HG03095 (cell line): Measurements from ENCODE around the gene HMGN4.
"Not testable (repeated sequence)": the region's sequence is repeated elsewhere in the genome, so short reads cannot be mapped to it uniquely, and the experiment has no call there.

ENCODE experiments used
- ATAC-seq: cut with Tn5 transposase; IDR thresholded peaks from one replicate; pipeline ENCODE4 v1.9.1; 2021; ENCODE audit warnings: moderate library complexity; ENCODE audit not compliant: unreplicated experiment

Gene HMGN4

DNA sequence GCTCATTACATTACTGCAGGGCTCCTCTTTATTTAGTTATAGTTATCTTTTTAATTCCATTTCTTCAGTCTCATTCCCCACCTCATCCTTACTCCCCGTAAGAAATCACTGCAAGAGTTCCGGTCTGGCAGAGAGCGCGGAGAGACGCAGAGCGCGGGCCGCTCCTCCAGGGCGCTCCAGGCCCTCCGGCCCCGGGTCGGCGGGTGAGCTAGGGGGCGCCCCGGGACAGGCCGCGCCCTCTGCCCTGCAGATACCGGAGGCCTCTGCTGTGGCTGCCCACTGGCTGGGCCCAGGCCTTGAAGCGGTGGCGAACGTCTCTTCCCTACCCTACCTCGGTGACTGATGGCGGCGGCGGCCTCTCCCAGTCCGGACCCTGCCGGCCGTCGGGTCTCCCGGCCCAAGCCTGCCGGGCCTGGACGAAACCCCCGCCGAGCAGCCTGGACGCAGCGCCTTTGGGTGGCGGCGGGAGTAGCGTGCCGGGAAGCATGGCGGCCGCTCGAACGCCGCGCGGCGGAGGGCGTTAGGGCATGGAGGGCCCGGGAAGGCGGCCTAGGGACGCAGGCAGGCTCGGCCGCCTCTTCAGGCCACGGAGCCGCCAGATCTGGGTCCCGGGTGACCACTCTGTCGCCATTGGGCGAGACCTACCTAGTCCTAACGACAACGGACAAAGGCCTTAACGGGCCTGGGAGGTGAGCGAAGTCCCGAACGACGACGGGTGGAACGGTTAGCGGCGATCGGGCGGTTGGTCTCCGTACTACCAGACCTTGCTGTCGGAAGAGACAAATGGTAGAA, 16.4 kb upstream of the HMGN4 start:
- ATAC-seq, result peak; percentile 81

DNA sequence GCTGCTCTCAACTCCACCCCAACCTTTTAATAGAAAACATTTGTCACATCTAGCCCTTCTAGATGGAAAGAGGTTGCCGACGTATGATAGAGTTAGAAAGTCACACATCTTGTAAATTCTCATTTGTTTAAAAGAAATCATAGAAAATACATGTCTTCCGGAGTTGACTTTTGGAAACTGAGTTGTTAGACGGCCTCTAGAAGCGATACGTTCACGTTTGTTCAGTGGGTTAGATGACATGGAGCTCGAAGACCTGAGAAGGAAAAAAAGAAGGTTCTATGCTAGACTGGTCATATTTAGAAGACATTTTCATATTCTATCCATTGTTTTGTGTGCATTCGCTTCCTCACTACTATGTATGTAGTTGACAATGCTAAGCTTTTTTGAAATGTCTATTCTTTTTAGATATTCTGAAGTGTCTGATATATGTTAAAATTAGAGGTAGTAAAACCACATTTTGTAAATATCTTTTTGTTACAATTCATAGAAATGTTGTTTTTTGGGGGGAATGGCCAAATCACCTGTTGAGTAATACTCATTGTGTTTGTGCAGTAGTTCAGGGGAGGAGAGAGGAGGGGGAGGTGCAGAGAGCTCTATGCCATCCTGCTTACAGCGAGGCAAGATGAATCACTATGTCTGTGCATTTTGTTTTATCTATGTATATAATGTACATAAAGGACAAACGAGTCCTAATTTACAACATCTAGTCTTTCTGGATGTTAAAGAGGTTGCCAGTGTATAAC, 15.5 kb upstream of the HMGN4 start:
- ATAC-seq, result not testable (repeated sequence)

DNA sequence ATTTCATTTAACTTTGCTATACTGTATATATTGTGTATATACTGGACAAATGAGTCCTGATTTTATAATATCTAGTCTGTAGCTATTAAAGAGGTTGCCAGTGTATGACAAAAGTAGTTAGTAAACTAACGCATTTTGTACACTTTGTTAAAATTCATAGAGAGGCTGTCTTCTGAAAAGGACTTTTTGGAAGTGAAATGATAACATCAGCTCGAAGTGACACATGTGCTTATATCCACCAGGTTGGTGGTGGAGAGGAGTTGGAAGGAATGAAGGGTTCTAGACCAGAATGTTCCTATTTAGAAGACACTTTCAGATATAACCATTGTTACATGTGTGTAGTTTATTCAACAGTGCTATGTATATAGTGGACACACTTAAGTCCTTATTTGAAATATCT, 13.9 kb upstream of the HMGN4 start:
- ATAC-seq, result not testable (repeated sequence)

DNA sequence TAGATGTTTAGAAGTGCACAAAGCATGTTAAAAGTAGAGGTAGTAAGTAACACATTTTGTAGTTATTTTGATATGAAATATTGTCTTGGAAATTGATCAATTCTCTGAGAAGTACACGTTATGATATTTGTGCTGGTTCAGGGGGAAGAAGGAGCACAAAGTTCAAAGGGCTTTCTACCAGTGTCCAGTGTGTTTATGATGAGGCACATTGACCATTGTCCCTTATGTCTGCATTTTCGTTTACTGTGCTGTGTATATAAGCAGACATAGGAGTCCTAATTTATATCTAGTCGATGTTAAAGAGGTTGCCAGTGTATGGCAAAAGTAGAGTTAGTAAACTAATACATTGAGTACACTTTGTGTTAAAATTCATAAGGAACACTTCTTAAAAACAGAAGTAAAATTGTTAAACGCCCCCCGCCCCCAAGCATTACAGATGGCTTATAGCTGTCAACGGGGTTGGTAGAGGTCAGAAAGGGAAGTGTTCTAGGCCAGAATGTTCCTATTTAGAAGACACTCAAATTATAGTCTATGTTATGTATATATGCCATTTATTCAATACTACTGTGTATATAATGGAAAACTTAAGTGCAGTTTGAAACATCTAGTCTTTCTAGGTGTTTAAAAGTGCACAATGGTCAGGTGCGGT, 13.3 kb upstream of the HMGN4 start:
- no peak for ATAC-seq

DNA sequence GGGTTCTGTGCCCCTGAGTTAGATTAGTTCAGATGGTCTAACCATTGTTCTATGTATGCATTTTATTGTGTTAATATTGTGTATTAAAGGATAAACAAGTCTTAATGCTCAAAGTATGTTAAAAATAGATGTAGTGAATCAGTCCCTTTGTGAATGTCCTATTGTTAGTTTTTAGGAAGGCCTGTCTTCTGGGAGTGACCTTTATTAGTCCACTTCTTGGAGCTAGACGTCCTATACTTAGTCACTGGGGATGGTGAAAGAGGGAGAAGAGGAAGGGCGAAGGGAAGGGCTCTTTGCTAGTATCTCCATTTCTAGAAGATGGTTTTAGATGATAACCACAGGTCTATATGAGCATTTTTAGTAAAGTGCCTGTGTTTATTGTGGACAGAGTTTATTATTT, 12.3 kb upstream of the HMGN4 start:
- no peak for ATAC-seq

DNA sequence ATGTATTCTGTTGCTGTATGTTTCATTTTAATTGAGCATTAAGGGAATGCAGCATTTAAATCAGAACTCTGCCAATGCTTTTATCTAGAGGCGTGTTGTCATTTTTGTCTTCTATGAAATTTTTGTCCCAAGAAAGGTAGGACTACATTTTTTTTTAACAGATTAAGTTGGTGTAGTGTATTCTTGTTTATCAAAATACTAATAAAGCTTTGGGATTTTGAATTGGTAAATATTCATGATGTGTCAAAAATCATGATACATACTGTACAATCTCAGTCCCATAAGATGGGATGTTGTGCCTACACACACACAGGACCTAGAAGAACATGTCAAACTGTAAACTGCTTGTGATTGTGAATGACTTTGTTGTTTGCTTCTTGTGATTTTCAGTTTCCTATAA, 11.2 kb upstream of the HMGN4 start:
- no peak for ATAC-seq

DNA sequence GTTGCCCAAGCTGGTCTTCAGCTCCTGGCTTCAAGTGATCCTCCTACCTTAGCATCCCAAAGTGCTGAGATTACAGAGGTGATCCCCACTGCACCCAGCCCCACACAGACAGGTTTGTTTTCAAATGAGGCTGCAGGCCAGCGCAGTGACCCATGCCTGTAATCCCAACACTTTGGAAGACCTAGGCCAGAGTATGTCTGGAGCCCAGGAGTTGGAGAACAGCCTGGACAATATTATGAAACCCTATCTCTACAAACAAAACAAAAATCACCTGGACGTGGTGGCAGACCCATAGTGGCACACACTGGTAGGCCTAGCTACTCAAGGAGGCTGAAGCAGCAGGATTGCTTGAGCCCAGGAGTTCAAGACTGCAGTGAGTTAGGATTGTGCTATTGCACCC, 8.0 kb upstream of the HMGN4 start:
- ATAC-seq, result no peak

DNA sequence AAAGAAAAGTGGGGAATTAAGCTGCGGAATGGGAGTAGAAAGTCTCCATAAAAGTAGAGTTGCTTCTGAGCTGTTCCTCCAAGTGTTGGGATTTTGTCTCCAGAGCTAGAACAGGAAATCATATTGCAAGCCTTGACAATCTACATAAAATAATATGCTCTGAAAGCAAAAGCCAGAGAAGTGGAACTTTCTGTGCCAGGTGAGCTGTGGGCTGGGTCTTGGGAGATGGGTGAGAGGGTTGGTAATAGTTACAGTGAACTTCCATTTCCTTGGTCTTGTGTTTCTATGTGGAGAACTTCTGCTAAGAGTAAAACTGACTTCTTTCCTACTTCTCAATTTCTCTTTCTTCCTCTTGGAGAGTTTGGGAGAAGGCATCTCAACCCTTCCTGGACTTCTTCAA, 6.3 kb upstream of the HMGN4 start:
- ATAC-seq, result no peak

DNA sequence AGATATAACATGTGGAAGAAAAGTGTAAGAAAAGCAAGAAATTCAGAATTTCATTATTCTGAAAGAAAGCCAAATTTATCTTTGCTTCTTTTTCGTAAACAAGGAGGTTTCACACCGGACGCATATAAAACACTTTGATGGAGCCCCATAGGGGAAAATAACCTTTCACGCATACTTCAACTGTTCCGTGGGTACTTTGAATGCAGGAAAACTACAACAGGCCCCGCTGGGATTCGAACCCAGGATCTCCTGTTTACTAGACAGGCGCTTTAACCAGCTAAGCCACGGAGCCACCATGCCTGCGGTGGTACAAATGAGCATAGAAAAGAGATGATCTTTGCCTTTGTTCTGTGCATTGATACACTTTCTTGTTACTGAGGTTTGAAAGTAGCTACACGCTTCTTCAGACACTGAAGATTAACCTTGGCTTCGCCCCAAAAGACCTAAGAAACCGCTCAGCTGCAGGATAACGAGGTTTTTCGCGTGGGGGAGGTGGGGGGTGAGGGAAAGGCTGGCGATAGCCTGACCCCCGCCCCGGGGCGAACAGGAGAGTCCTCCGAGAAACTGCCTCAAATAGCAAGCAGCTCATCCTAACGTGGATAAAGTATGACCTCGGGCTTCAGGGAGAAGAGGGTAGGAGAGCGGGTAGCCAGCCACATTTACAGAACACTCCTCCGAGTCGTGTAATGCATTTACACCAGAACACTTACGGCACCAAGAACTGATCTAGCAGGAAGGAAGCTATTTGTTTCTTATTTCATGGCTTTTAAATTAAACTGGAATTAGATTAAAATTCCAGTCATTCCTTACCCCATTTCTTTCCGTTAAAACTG, 5.3 kb upstream of the HMGN4 start:
- ATAC-seq, result no peak

DNA sequence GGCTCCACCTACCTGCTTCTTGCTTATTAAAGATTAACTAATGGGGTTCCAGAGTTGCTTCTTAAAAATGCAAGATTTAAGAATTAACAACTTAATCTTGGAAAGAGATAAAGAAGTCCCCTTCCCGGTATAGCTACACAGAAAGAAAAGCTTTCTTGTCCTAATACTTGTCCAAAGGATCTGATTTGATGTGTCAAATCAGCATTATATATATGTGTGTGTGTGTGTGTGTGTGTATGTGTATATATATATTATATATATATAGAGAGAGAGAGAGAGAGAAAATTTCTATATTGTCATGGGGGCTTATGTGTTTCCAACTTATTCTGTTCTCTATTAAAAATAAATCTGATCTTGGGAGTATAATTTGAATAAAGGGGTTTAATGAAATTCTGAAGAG, 4.6 kb upstream of the HMGN4 start:
- no peak for ATAC-seq

DNA sequence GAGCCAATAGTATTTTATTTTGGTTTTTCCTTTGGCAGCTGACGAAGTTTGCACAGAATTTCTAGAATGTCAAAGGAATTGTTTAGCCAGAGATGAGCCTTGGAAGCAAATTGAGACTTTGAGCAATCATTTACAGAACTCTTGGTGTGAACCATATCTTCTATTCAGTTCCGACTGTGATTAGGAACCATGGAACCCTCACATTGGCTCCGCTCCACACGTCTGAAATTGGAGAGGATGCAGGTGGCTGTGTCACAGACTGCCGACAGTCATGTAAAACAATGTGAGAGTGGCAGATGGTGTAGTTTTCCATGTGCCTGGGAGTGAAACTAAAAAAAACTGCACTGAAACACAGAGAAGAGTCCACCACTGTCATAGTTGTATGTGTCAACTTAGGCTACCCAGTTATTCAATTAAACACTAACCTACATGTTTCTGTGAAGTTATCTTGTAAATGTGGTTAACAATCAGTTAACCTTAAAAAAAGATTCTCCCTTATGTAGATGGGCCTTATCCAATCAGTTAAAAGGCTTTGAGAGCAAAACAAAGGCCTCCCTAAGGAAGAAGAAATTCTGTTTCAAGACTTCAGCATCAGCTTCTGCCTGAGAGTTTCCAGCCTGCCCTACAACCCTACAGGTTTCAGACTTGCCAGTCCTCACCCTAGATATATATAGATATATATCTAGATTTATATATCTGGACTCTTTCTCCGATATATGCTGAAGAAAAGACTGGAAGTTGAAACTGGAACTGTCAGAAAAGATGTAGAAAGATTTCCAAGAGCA, 3.3 kb upstream of the HMGN4 start:
- ATAC-seq, result no peak

DNA sequence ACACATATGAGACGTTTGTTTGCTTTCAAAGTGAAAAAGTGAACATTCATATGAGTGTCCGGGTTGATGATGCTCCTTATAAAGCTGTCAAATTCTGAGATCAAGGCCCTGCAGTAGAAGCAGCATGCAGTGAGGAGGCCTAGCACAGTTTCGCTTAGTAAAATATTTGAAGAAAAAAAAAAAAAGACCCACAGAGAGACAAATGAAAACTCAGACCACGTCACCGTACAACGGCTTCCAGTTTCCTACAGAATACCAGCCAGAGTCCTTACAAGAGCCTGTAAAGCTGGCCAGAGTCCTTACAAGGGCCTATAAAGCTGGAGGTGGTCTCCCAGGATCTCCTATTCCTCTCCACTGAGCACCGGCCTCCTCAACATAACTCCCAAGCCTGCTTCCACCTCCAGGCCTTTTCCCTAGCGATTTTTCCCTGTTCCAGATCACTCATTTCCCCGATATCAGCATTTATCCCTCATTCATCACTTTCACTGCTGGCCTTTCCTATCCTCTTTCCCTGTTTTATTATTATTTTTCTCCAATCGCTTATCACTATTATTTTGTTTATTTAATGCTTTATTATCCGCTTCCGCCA, 1.5 kb upstream of the HMGN4 start:
- ATAC-seq, result no peak

DNA sequence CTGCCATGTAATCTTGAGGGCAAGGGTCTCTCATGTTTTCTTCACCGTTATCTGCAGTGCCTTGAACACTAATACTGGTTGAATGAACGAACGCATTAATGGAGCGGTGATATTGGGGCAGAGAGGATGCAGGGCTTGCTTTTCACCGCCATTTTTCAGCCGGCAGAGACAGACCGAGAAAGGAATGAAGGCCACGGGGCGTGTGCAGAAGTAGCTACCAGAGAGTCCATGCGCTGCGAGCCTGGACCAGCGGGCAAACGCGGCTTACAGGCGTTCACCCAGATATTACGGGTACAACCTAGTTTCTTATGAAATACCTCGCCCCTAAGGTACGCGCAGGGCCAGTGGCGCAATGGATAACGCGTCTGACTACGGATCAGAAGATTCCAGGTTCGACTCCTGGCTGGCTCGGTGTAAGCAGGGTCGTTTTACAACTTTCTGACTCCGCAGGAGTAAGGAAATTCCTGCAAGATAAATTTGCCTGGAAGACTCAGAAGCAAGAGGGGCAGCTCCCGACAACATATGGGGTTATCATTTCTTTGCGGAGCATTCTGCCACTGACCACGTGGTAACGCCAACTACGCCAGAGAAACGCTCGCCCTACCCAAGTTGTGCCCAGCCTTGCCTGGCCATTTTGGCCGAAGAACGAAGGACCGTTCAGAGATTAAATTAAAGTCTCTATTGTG, 863 bp upstream of the HMGN4 start:
- peak; percentile 25 for ATAC-seq

DNA sequence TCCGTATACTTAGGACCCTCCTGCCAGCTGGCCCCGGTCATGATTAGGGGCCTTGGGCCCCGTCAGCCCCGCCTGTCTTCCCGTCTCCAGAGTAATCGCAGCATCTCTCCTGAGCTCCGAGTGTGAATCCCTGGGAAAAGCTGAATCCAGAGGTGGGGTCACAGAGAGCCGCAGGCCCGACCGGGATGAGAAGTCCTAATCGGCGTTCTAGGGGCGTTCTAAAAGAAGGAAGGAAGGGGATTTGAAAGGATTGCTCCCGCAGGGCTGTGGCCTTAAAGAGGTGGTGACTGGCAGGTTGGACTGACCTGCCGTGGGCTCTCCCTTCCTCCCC, 371 bp downstream of the HMGN4 start:
- no peak for ATAC-seq

DNA sequence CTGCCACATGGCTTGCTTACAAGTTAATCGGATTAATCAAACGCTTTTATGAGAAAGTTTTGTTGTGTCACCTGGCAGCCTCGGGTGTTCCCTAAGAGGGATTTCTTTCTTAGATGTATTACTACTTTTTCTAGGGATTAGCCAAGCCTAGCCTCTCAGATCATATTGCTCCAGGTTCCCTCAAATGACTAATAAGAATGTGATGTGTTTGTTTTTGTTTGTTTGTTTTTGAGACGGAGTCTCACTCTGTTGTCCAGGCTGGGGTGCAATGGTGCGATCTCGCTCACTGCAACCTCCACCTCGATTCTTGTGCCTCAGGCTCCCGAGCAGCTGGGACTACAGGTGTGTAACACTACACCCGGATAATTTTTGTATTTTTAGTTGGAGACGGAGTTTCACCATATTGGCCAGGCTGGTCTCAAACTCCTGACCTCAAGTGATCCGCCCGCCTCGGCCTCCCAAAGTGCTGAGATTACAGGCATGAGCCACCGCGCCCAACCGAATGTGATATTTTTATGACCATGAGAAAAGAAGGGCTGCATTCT, 977 bp downstream of the HMGN4 start:
- no peak for ATAC-seq

DNA sequence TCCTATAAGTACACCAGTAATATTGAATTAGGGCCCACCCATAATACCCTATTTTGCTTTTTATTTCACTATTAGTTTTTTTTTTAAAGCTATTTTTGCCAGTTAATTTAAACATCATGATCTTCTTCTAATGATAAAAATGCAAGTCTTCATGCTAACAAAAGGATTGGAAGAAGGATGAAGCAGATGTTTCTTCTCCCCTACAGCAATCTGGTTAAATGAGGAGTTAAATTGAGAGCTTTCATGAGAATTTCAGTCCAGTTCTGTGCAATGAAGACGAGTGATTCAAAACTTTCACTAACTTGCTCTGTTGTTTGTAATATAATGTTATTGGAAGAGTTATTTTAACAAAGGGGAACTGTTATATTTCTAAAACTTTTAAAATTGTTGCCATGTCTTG, 3.4 kb downstream of the HMGN4 start:
- ATAC-seq, result no peak

DNA sequence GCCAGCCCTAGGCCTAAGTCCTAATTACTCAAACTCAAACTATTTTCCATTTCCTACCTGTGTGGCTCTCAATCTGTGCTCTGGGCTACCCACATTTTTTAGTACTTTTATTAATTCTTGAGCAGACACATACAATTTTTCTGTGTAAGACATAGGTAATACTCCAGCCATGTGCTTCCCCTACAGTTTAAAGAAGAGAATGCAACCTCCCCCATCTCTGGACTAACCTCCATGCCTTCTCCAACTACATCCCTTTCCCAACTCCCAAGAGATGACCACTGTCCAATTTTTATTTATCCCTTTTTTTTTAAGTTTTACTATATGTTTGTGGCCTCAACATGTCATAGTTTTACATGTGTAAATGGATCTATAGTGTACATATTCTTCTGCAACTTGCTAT, 5.8 kb downstream of the HMGN4 start:
- no peak for ATAC-seq

DNA sequence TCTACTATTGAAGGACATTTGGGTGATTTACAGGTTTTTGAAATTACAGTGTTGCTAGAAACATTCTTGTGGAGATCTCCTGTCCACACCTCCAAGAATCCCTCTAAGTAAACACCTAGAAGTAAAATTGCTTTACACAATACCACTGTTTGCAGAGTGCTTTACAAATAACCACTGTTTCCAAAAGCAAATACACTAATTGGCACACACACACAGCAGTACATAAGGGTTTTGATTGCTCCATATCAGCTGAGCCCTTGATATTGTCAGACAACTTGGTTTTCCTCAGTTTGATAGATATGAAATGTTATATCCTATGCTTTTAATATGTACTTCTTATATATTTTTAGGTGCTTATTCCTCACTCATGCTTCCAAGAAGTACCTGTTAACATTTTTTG, 6.3 kb downstream of the HMGN4 start:
- no peak for ATAC-seq

DNA sequence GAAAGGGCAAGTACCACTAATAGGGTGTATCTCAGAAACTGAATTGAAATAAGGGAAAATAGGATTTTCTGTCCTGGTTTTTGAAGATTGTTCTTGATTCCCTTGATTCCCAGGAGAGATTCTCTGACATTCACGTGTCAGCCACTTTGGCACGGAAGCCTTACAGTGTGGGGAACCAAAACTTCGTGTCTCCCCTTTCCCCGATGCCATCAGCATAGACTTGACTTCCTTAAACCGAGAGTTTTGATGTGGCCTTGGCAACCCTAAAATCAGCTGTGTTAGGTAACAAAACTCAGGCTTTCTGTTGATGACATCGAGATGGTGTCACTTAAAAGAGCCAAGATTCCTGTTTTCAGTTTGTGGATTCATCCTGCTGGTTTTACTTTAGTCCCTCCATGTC, 7.5 kb downstream of the HMGN4 start:
- ATAC-seq, result no peak
